HL-60 (cell line): Measurements from ENCODE around the gene GAMT.

Experiments used
- POLR2AphosphoS5 ChIP-seq: IDR thresholded peaks from 2 replicates; pipeline ENCODE4 v1.6.1; 2012; ENCODE audit warnings: low read depth
- TF ChIP-seq, protein P1 (sequence below): IDR thresholded peaks from one replicate; pipeline ENCODE4 v1.5.1; 2011; ENCODE audit warnings: low read length, control low read depth, inconsistent platforms; ENCODE audit not compliant: insufficient read depth

- no peak for TF ChIP-seq POLR2AphosphoS5
- TF ChIP-seq, protein P1, sequence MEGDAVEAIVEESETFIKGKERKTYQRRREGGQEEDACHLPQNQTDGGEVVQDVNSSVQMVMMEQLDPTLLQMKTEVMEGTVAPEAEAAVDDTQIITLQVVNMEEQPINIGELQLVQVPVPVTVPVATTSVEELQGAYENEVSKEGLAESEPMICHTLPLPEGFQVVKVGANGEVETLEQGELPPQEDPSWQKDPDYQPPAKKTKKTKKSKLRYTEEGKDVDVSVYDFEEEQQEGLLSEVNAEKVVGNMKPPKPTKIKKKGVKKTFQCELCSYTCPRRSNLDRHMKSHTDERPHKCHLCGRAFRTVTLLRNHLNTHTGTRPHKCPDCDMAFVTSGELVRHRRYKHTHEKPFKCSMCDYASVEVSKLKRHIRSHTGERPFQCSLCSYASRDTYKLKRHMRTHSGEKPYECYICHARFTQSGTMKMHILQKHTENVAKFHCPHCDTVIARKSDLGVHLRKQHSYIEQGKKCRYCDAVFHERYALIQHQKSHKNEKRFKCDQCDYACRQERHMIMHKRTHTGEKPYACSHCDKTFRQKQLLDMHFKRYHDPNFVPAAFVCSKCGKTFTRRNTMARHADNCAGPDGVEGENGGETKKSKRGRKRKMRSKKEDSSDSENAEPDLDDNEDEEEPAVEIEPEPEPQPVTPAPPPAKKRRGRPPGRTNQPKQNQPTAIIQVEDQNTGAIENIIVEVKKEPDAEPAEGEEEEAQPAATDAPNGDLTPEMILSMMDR = no peak
Measured at GRCh38 chr19:1417681-1418495, 16.5 kb upstream of the GAMT start.
